ENCODE results near the gene CES4A.

Gene CES4A

GRCh38 chr16:67015313-67015731 is 26.9 kb downstream of the CES4A start:
- no peaks in the 10 kb centered on the region; the same call in 1 of the 2 replicates for H3K4me1 ChIP-seq (ENCODE audit: control insufficient read depth, insufficient read depth, low read length)
- ChIA-PET POLR2A (no interaction called here), CTCF (interaction anchor here (0.9 to 13.3 kb wide), 5 partner anchors 11 to 175 kb away, joined by 5 to 155 read pairs (median 14); partner anchors contain the start of gene EXOC3L1)
- no peaks in the 10 kb centered on the region for H3K36me3 ChIP-seq (ENCODE audit: control insufficient read depth in 2 of 2, insufficient read depth in 1 of 2, low read length in 2 of 2)
- TF ChIP-seq OVOL3 (tag by site-specific recombination; IDR thresholded peaks at IDR 0.05) (no peak), ZNF202 (tag by site-specific recombination; IDR thresholded peaks at IDR 0.05; ENCODE audit: borderline replicate concordance) (no peak), ZBTB21 (tag by site-specific recombination; IDR thresholded peaks at IDR 0.05) (no peak)
- TF ChIP-seq, protein P1, sequence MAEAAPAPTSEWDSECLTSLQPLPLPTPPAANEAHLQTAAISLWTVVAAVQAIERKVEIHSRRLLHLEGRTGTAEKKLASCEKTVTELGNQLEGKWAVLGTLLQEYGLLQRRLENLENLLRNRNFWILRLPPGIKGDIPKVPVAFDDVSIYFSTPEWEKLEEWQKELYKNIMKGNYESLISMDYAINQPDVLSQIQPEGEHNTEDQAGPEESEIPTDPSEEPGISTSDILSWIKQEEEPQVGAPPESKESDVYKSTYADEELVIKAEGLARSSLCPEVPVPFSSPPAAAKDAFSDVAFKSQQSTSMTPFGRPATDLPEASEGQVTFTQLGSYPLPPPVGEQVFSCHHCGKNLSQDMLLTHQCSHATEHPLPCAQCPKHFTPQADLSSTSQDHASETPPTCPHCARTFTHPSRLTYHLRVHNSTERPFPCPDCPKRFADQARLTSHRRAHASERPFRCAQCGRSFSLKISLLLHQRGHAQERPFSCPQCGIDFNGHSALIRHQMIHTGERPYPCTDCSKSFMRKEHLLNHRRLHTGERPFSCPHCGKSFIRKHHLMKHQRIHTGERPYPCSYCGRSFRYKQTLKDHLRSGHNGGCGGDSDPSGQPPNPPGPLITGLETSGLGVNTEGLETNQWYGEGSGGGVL (tag by site-specific recombination; IDR thresholded peaks at IDR 0.05): no peak
- no peaks in the 10 kb centered on the region for H3K9me3 ChIP-seq (ENCODE audit: control insufficient read depth, insufficient read depth, low read depth, low read length)
- H3K4me3 ChIP-seq (ENCODE audit: low read depth, low read length): no peak overlapping the region
- H3K27ac ChIP-seq (ENCODE audit: extremely low read depth, low read depth, low read length): no peak overlapping the region

GRCh38 chr16:67016143-67016542 is 27.8 kb downstream of the CES4A start:
- no peaks in the 10 kb centered on the region for H3K36me3 ChIP-seq (ENCODE audit: control insufficient read depth in 2 of 2, insufficient read depth in 1 of 2, low read length in 2 of 2)
- H3K4me3 ChIP-seq (ENCODE audit: low read depth, low read length): no peak overlapping the region
- H3K4me1 ChIP-seq (ENCODE audit: control insufficient read depth, insufficient read depth, low read length): no peaks in the 10 kb centered on the region; the same call in 1 of the 2 replicates
- no peak for TF ChIP-seq SP7 (tag by site-specific recombination; IDR thresholded peaks at IDR 0.05)
- TF ChIP-seq, protein P1 (tag by site-specific recombination; IDR thresholded peaks at IDR 0.05): peak; percentile 39
- no peak for TF ChIP-seq ZNF280C (tag by site-specific recombination; IDR thresholded peaks at IDR 0.05)
- peak; percentile 42; the same call in 1 of the 2 replicates for TF ChIP-seq ZIC2 (tag by site-specific recombination; IDR thresholded peaks at IDR 0.05)
- no peak for TF ChIP-seq HOXD13 (CRISPR knock-in tag; IDR thresholded peaks at IDR 0.05; ENCODE audit: borderline replicate concordance)
- TF ChIP-seq, protein P2, sequence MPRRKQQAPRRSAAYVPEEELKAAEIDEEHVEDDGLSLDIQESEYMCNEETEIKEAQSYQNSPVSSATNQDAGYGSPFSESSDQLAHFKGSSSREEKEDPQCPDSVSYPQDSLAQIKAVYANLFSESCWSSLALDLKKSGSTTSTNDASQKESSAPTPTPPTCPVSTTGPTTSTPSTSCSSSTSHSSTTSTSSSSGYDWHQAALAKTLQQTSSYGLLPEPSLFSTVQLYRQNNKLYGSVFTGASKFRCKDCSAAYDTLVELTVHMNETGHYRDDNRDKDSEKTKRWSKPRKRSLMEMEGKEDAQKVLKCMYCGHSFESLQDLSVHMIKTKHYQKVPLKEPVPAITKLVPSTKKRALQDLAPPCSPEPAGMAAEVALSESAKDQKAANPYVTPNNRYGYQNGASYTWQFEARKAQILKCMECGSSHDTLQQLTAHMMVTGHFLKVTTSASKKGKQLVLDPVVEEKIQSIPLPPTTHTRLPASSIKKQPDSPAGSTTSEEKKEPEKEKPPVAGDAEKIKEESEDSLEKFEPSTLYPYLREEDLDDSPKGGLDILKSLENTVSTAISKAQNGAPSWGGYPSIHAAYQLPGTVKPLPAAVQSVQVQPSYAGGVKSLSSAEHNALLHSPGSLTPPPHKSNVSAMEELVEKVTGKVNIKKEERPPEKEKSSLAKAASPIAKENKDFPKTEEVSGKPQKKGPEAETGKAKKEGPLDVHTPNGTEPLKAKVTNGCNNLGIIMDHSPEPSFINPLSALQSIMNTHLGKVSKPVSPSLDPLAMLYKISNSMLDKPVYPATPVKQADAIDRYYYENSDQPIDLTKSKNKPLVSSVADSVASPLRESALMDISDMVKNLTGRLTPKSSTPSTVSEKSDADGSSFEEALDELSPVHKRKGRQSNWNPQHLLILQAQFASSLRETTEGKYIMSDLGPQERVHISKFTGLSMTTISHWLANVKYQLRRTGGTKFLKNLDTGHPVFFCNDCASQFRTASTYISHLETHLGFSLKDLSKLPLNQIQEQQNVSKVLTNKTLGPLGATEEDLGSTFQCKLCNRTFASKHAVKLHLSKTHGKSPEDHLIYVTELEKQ (tag by site-specific recombination; IDR thresholded peaks at IDR 0.05; ENCODE audit: borderline replicate concordance): no peak
- TF ChIP-seq EGR2 (tag by site-specific recombination; IDR thresholded peaks at IDR 0.05; ENCODE audit: low read depth): peak; percentile 23; the same call in 1 of the 2 replicates
- H3K27ac ChIP-seq (ENCODE audit: extremely low read depth, low read depth, low read length): no peak overlapping the region
- no peaks in the 10 kb centered on the region for H3K9me3 ChIP-seq (ENCODE audit: control insufficient read depth, insufficient read depth, low read depth, low read length)
- ChIA-PET POLR2A (no interaction called here), CTCF (interaction anchor here (0.7 to 13.3 kb wide), 9 partner anchors 10 to 174 kb away, joined by 5 to 155 read pairs (median 14); partner anchors contain the start of gene EXOC3L1)

Measured in HEK293 (cell line).